Measurements from ENCODE around the gene ZNF777. TPM values are rescaled to one million over a fixed set of nuclear protein-coding genes. Genes with fewer than 3 reads are reported as not detected.

Gene ZNF777
- total and polyA plus RNA-seq, 2 donors (not counting 1 experiment from before 2014, with no cell fraction given) = 4.1 to 4.9 TPM

GRCh38 chr7:149436358-149436757 is 24.5 kb downstream of the ZNF777 start:
- H2AFZ ChIP-seq (ENCODE audit: low read length) = no peak overlapping the region
- DNase-seq (ENCODE audit: low read depth in 2 of 2) = no peak
- H3K36me3 ChIP-seq (ENCODE audit: control insufficient read depth, insufficient read depth, low read length) = peaks cover 10% of the 10 kb centered on the region
- no peaks in the 10 kb centered on the region for H3K79me2 ChIP-seq (ENCODE audit: control insufficient read depth, insufficient read depth, low read length)
- H3K9me3 ChIP-seq (ENCODE audit: control insufficient read depth, insufficient read depth, low read depth, low read length) = no peaks in the 10 kb centered on the region
- no peaks in the 10 kb centered on the region for H4K20me1 ChIP-seq (ENCODE audit: control insufficient read depth, extremely low read depth, insufficient read depth, low read length)
- H3K27me3 ChIP-seq (ENCODE audit: control insufficient read depth, insufficient read depth, low read length) = no peaks in the 10 kb centered on the region
- H3K27ac ChIP-seq (ENCODE audit: insufficient read depth, low read length) = no peak overlapping the region
- no peak overlapping the region for H3K4me3 ChIP-seq (replicated peaks in 1 of 4; ENCODE audit: control extremely low read depth in 1 of 4, insufficient read depth in 1 of 4, low read depth in 3 of 4, low read length in 4 of 4)
- no peak overlapping the region for H3K9ac ChIP-seq (ENCODE audit: insufficient read depth, low read length)
- H3K4me2 ChIP-seq (ENCODE audit: extremely low read depth, insufficient read depth, low read length) = no peak overlapping the region
- TF ChIP-seq EZH2 (IDR thresholded peaks at IDR 0.05; ENCODE audit: low read length, missing control alignments) = no peak
- no peak for TF ChIP-seq CTCF (conservative IDR thresholded peaks at IDR 0.05 in 1 of 2, IDR thresholded peaks at IDR 0.05 in 1 of 2; ENCODE audit: low read depth in 1 of 2, low read length in 2 of 2)
- no peaks in the 10 kb centered on the region for H3K4me1 ChIP-seq (ENCODE audit: control insufficient read depth, extremely low read depth, insufficient read depth, low read length)

GRCh38 chr7:149433124-149433523 is 27.7 kb downstream of the ZNF777 start:
- Histone ChIP-seq H3K27ac (ENCODE audit: insufficient read depth, low read length) (no peak overlapping the region), H3K36me3 (ENCODE audit: control insufficient read depth, insufficient read depth, low read length) (peaks cover 10% of the 10 kb centered on the region), H2AFZ (ENCODE audit: low read length) (no peak overlapping the region), H3K9me3 (ENCODE audit: control insufficient read depth, insufficient read depth, low read depth, low read length) (no peaks in the 10 kb centered on the region), H3K4me2 (ENCODE audit: extremely low read depth, insufficient read depth, low read length) (no peak overlapping the region), H3K4me3 (replicated peaks in 1 of 4; ENCODE audit: control extremely low read depth in 1 of 4, insufficient read depth in 1 of 4, low read depth in 3 of 4, low read length in 4 of 4) (no peak overlapping the region), H3K27me3 (ENCODE audit: control insufficient read depth, insufficient read depth, low read length) (no peaks in the 10 kb centered on the region), H3K79me2 (ENCODE audit: control insufficient read depth, insufficient read depth, low read length) (no peaks in the 10 kb centered on the region), H4K20me1 (ENCODE audit: control insufficient read depth, extremely low read depth, insufficient read depth, low read length) (no peaks in the 10 kb centered on the region), H3K4me1 (ENCODE audit: control insufficient read depth, extremely low read depth, insufficient read depth, low read length) (no peaks in the 10 kb centered on the region), H3K9ac (ENCODE audit: insufficient read depth, low read length) (no peak overlapping the region)
- no peak for DNase-seq (ENCODE audit: low read depth in 2 of 2)
- no peak for TF ChIP-seq EZH2 (IDR thresholded peaks at IDR 0.05; ENCODE audit: low read length, missing control alignments)
- TF ChIP-seq CTCF (conservative IDR thresholded peaks at IDR 0.05 in 1 of 2, IDR thresholded peaks at IDR 0.05 in 1 of 2; ENCODE audit: low read depth in 1 of 2, low read length in 2 of 2) = no peak

- Histone ChIP-seq H2AFZ (ENCODE audit: low read length) (no peak overlapping the region), H3K27ac (ENCODE audit: insufficient read depth, low read length) (no peak overlapping the region), H3K36me3 (ENCODE audit: control insufficient read depth, insufficient read depth, low read length) (peaks cover 10% of the 10 kb centered on the region), H3K9ac (ENCODE audit: insufficient read depth, low read length) (peak overlapping the region; percentile 7), H3K4me3 (replicated peaks in 1 of 4; ENCODE audit: control extremely low read depth in 1 of 4, insufficient read depth in 1 of 4, low read depth in 3 of 4, low read length in 4 of 4) (no peak overlapping the region), H3K9me3 (ENCODE audit: control insufficient read depth, insufficient read depth, low read depth, low read length) (no peaks in the 10 kb centered on the region), H4K20me1 (ENCODE audit: control insufficient read depth, extremely low read depth, insufficient read depth, low read length) (no peaks in the 10 kb centered on the region), H3K79me2 (ENCODE audit: control insufficient read depth, insufficient read depth, low read length) (no peaks in the 10 kb centered on the region), H3K4me1 (ENCODE audit: control insufficient read depth, extremely low read depth, insufficient read depth, low read length) (no peaks in the 10 kb centered on the region), H3K4me2 (ENCODE audit: extremely low read depth, insufficient read depth, low read length) (no peak overlapping the region), H3K27me3 (ENCODE audit: control insufficient read depth, insufficient read depth, low read length) (no peaks in the 10 kb centered on the region)
- no peak for DNase-seq (ENCODE audit: low read depth in 2 of 2)
- no peak for TF ChIP-seq CTCF (conservative IDR thresholded peaks at IDR 0.05 in 1 of 2, IDR thresholded peaks at IDR 0.05 in 1 of 2; ENCODE audit: low read depth in 1 of 2, low read length in 2 of 2)
- no peak for TF ChIP-seq EZH2 (IDR thresholded peaks at IDR 0.05; ENCODE audit: low read length, missing control alignments)
Measured at GRCh38 chr7:149432121-149432691, 28.7 kb downstream of the ZNF777 start.

All from fibroblast of lung (primary cell).